OCI-LY7 (cell line): Measurements from ENCODE around the gene CLTCL1. TPM values are rescaled to one million over a fixed set of nuclear protein-coding genes. Genes with fewer than 3 reads are reported as not detected.
"Not testable (repeated sequence)": the region's sequence is repeated elsewhere in the genome, so short reads cannot be mapped to it uniquely, and the experiment has no call there.

Experiments used
- BruUV-seq: library from RNA; stranded (reverse); fragments of 400-500 nt; replicated peaks from 2 replicates; lab custom pipeline; 2021; lab: Mats Ljungman, UMichigan
- CTCF ChIA-PET: fragments of 300-600 bp; sonication (Branson Sonifier 250); formaldehyde crosslinking; loops from one replicate; lab custom pipeline; 2022; ENCODE audit warnings: antibody characterized with exemption; ENCODE audit not compliant: unreplicated experiment; lab: Charles Lee
- POLR2A ChIA-PET: fragments of 300-600 bp; sonication (Branson Sonifier 250); formaldehyde crosslinking; loops from one replicate; lab custom pipeline; 2022; ENCODE audit warnings: antibody characterized with exemption; lab: Charles Lee
- DNase-seq: peaks from one replicate; pipeline ENCODE4 v3.0.0-alpha.2; 2015; ENCODE audit warnings: low spot score
- H2AFZ ChIP-seq: fragments of 200-600 bp; sonication (generic), shearing (Covaris generic); 2 replicates; pipeline ENCODE4 v1.6.1; 2014; ENCODE audit warnings: mild to moderate bottlenecking, antibody characterized with exemption, low read length, moderate library complexity
- H3K27ac ChIP-seq: fragments of 200-600 bp; sonication (generic); 2 replicates; pipeline ENCODE4 v1.5.1; 2014; ENCODE audit warnings: mixed run types, low read depth, mild to moderate bottlenecking, moderate library complexity, low read length, inconsistent platforms; ENCODE audit not compliant: poor library complexity, severe bottlenecking
- H3K36me3 ChIP-seq: fragments of 200-600 bp; sonication (generic); 2 replicates; pipeline ENCODE4 v1.6.1; 2014; ENCODE audit warnings: mild to moderate bottlenecking, antibody characterized with exemption, low read length, moderate library complexity, mixed read lengths; ENCODE audit not compliant: insufficient read depth
- H3K4me1 ChIP-seq: fragments of 200-600 bp; sonication (generic); 2 replicates; pipeline ENCODE4 v1.5.1; 2014; ENCODE audit warnings: mild to moderate bottlenecking, low read length; ENCODE audit not compliant: insufficient read depth, poor library complexity, severe bottlenecking
- H3K4me2 ChIP-seq: fragments of 200-600 bp; sonication (generic); 2 replicates; pipeline ENCODE4 v1.6.1; 2014; ENCODE audit warnings: mild to moderate bottlenecking, low read length
- H3K4me3 ChIP-seq: fragments of 200-600 bp; sonication (generic); 2 replicates; pipeline ENCODE4 v1.5.1; 2014; ENCODE audit warnings: mild to moderate bottlenecking, low read depth, low read length; ENCODE audit not compliant: poor library complexity, severe bottlenecking
- H3K79me2 ChIP-seq: fragments of 200-600 bp; sonication (generic); 2 replicates; pipeline ENCODE4 v1.6.1; 2016; ENCODE audit warnings: low read depth, mild to moderate bottlenecking, low read length, moderate library complexity, mixed read lengths; ENCODE audit not compliant: insufficient read depth
- H3K9me2 ChIP-seq: fragments of 200-600 bp; sonication (generic); 2 replicates; pipeline ENCODE4 v1.6.1; 2016; ENCODE audit warnings: mild to moderate bottlenecking, low read length, mixed read lengths; ENCODE audit not compliant: insufficient read depth
- H3K9me3 ChIP-seq: fragments of 200-600 bp; sonication (generic); 2 replicates; pipeline ENCODE4 v1.6.1; 2014; ENCODE audit warnings: mild to moderate bottlenecking, mixed run types, low read length, mixed read lengths
- H4K20me1 ChIP-seq: fragments of 200-600 bp; sonication (generic); 2 replicates; pipeline ENCODE4 v1.6.1; 2014; ENCODE audit warnings: mild to moderate bottlenecking, antibody characterized with exemption, low read length, moderate library complexity, mixed read lengths; ENCODE audit not compliant: insufficient read depth
- CTCF ChIP-seq: fragments of 200-600 bp; sonication (generic); conservative IDR thresholded peaks from 2 replicates; pipeline ENCODE4 v1.5.1; 2014; ENCODE audit warnings: mild to moderate bottlenecking, antibody characterized with exemption, low read length, moderate library complexity, mixed read lengths
- EZH2phosphoT487 ChIP-seq: fragments of 200-600 bp; sonication (generic); IDR thresholded peaks from 2 replicates; pipeline ENCODE4 v1.6.1; 2018; ENCODE audit warnings: low read depth, borderline replicate concordance, mild to moderate bottlenecking, mixed run types, antibody characterized with exemption, low read length, moderate library complexity, mixed read lengths
- intact Hi-C: fragments of 100-400 bp; cut with micrococcal nuclease; formaldehyde crosslinking; loops from one replicate; pipeline ENCODE4 v1.10.0; 2022; ENCODE audit not compliant: unreplicated experiment
- total RNA-seq, 2 experiments: library from RNA; depleted of rRNA in 1 of 2; stranded (reverse); fragments of >200 nt in 1 of 2; shearing (Covaris generic) in 1 of 2; gene quantifications; 2 replicates each; pipeline ENCODE4 v1.2.3, GENCODE V29; 2014 to 2022

CLTCL1 gene
- total RNA-seq, 2 experiments from 2014 or later: 0.44 to 0.99 TPM

GRCh38 chr22:19166421-19166820 is 125.1 kb downstream of the CLTCL1 start:
- Histone ChIP-seq H3K36me3 (no peaks in the 10 kb centered on the region), H3K79me2 (no peaks in the 10 kb centered on the region), H2AFZ (no peak overlapping the region), H3K4me1 (peaks cover 6% of the 10 kb centered on the region), H3K4me3 (no peak overlapping the region), H3K4me2 (no peak overlapping the region), H3K9me2 (no peaks in the 10 kb centered on the region), H3K27ac (no peak overlapping the region), H4K20me1 (no peaks in the 10 kb centered on the region), H3K9me3 (no peaks in the 10 kb centered on the region)
- intact Hi-C loops: no loop called here
- DNase-seq: no peak
- POLR2A ChIA-PET: interaction anchor here (0.8 kb wide), 1 partner anchor 19 kb away, joined by 3 read pairs; no protein-coding TSS in a partner anchor
- no TSS peak for BruUV-seq
- CTCF ChIA-PET: no interaction called here
- no peak for TF ChIP-seq EZH2phosphoT487
- no peak for TF ChIP-seq CTCF

DNA sequence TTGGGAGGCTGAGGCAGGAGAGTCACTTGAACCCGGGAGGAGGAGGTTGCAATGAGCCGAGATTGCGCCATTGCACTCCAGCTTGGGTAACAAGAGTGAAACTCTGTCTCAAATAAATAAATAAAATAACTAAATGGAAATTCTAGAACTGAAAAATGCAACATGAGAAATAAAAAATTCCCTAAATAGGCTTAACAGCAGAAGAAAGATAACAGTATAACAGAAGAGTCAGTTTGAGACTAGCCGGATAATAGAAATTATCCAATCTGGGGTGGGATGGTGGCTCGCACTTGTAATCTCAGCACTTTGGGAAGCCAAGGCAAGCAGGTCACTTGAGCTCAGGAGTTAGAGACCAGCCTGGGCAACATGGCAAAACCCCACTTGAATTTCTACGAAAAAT is 127.1 kb downstream of the CLTCL1 start:
- BruUV-seq: no TSS peak
- intact Hi-C loops: no loop called here
- no peaks in the 10 kb centered on the region for H3K9me3 ChIP-seq
- TF ChIP-seq EZH2phosphoT487: no peak
- no peak for TF ChIP-seq CTCF
- CTCF ChIA-PET: no interaction called here
- H4K20me1 ChIP-seq: no peaks in the 10 kb centered on the region
- no peaks in the 10 kb centered on the region for H3K36me3 ChIP-seq
- no peak overlapping the region for H3K27ac ChIP-seq
- H3K9me2 ChIP-seq: no peaks in the 10 kb centered on the region
- no peaks in the 10 kb centered on the region for H3K4me1 ChIP-seq
- H3K4me2 ChIP-seq: no peak overlapping the region
- POLR2A ChIA-PET: no interaction called here
- H3K79me2 ChIP-seq: no peaks in the 10 kb centered on the region
- DNase-seq: no peak
- H3K4me3 ChIP-seq: no peak overlapping the region
- H2AFZ ChIP-seq: no peak overlapping the region

DNA sequence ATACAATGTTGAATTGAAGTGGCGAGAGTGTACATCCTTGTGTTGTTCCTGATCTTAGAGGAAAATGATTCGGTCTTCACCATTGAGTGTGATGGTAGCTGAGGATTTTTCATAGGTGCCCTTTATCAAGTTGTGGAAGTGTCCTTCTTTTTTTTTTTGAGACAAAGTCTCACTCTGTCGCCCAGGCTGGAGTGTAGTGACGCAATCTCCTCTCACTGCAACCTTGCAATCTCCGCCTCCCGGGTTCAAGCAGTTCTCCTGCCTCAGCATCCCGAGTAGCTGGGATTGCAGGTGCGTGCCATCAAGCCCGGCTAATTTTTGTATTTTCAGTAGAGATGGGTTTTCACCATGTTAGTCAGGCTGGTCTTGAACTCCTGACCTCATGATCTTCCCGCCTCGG is 132.9 kb downstream of the CLTCL1 start:
- H3K36me3 ChIP-seq, intact Hi-C loops, H3K4me2 ChIP-seq, H4K20me1 ChIP-seq, H3K4me1 ChIP-seq, H3K4me3 ChIP-seq, H2AFZ ChIP-seq, H3K27ac ChIP-seq, H3K9me3 ChIP-seq, BruUV-seq, H3K9me2 ChIP-seq, DNase-seq, POLR2A ChIA-PET, H3K79me2 ChIP-seq, CTCF ChIA-PET: not testable (repeated sequence)

- not testable (repeated sequence) for BruUV-seq
These were observed 135.4 kb downstream of the CLTCL1 start for GRCh38 chr22:19156109-19156508.

More at GRCh38 chr22:19156109-19156508, 135.4 kb downstream of the CLTCL1 start:
- H3K36me3 ChIP-seq, H3K79me2 ChIP-seq, H2AFZ ChIP-seq, H3K4me2 ChIP-seq, H4K20me1 ChIP-seq, H3K4me3 ChIP-seq, DNase-seq, H3K4me1 ChIP-seq, H3K27ac ChIP-seq, intact Hi-C loops, H3K9me3 ChIP-seq, H3K9me2 ChIP-seq, POLR2A ChIA-PET: not testable (repeated sequence)
- CTCF ChIA-PET: interaction anchor here (0.6 kb wide), 1 partner anchor 359 kb away, joined by 4 read pairs; no protein-coding TSS in a partner anchor
